Activated CD4-positive, alpha-beta memory T cell treated with anti-CD3 and anti-CD28 coated beads for 36 hours (primary cell): Measurements from ENCODE around the gene RIMS1. TPM values are rescaled to one million over a fixed set of nuclear protein-coding genes. Genes with fewer than 3 reads are reported as not detected.

Source experiments
- CTCF ChIA-PET: fragments of 350-600 bp; sonication (Branson Sonifier 250); formaldehyde crosslinking; loops from one replicate; lab custom pipeline; 2021; ENCODE audit warnings: antibody characterized with exemption, inconsistent platforms; lab: Charles Lee
- POLR2A ChIA-PET: fragments of 350-600 bp; sonication (Branson Sonifier 250); formaldehyde crosslinking; loops from one replicate; lab custom pipeline; 2021; ENCODE audit warnings: antibody characterized with exemption; lab: Charles Lee
- DNase-seq: peaks from one replicate; pipeline ENCODE4 v3.0.0-alpha.2; 2020
- H3K27ac Mint-ChIP-seq: one replicate; pipeline ENCODE4 v1.8.0; 2021; ENCODE audit warnings: mixed read lengths
- H3K27me3 Mint-ChIP-seq: one replicate; pipeline ENCODE4 v1.8.0; 2021; ENCODE audit warnings: mixed read lengths
- H3K36me3 Mint-ChIP-seq: one replicate; pipeline ENCODE4 v1.8.0; 2021; ENCODE audit warnings: mixed read lengths
- H3K4me1 Mint-ChIP-seq: one replicate; pipeline ENCODE4 v1.8.0; 2021; ENCODE audit warnings: low read depth, mixed read lengths
- H3K4me3 Mint-ChIP-seq: one replicate; pipeline ENCODE4 v1.8.0; 2021; ENCODE audit warnings: mild to moderate bottlenecking, mixed read lengths
- H3K9me3 Mint-ChIP-seq: one replicate; pipeline ENCODE4 v1.8.0; 2021; ENCODE audit warnings: mixed read lengths
- intact Hi-C: fragments of 100-400 bp; cut with micrococcal nuclease; formaldehyde crosslinking; loops from one replicate; pipeline ENCODE4 v1.15.1; 2023
- total RNA-seq, 2 experiments: library from RNA; stranded (reverse); gene quantifications; one replicate each; pipeline ENCODE4 v1.2.3, GENCODE V29; 2021

The RIMS1 gene
- total RNA-seq, 2 experiments from 2014 or later = not detected

GRCh38 chr6:71902261-71902660 is 15.9 kb downstream of the RIMS1 start:
- Mint-ChIP-seq H3K27me3 (no peaks in the 10 kb centered on the region), H3K36me3 (no peaks in the 10 kb centered on the region), H3K4me3 (no peak overlapping the region), H3K27ac (no peak overlapping the region), H3K9me3 (no peaks in the 10 kb centered on the region), H3K4me1 (no peaks in the 10 kb centered on the region)
- no peak for DNase-seq
- ChIA-PET POLR2A (no interaction called here), CTCF (no interaction called here)
- intact Hi-C loops = no loop called here

DNA sequence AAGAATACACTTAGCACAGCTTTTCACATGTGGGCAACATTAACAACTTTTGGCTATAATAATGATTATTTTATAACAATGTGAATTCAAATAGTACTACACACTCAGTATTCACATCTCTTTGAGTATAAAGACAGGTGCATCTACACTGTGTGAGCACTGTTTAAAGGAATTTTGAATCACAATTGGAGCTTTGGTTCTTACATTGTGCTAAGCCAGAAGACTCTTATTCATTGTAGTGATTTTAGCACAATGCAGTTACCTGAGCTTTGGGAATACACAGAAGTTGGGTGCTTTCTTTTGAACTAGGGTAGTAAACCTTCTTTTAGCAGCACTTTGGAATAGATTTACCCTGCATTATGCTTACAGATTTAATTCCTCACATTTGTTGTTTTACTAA is 20.5 kb downstream of the RIMS1 start:
- CTCF ChIA-PET = no interaction called here
- DNase-seq = no peak

GRCh38 chr6:71908162-71908765 is 21.9 kb downstream of the RIMS1 start:
- H3K9me3 Mint-ChIP-seq = no peaks in the 10 kb centered on the region

More for the DNA sequence above, 20.5 kb downstream of the RIMS1 start:
- H3K4me3 Mint-ChIP-seq = no peak overlapping the region
- H3K4me1 Mint-ChIP-seq = no peaks in the 10 kb centered on the region
- no peak overlapping the region for H3K27ac Mint-ChIP-seq
- no peaks in the 10 kb centered on the region for H3K9me3 Mint-ChIP-seq
- POLR2A ChIA-PET = no interaction called here
- intact Hi-C loops = no loop called here
- no peaks in the 10 kb centered on the region for H3K36me3 Mint-ChIP-seq
- H3K27me3 Mint-ChIP-seq = no peaks in the 10 kb centered on the region

GRCh38 chr6:71913444-71914234 is 27.3 kb downstream of the RIMS1 start:
- Mint-ChIP-seq H3K36me3 (no peaks in the 10 kb centered on the region), H3K27ac (no peak overlapping the region), H3K27me3 (no peaks in the 10 kb centered on the region), H3K9me3 (no peaks in the 10 kb centered on the region), H3K4me3 (no peak overlapping the region), H3K4me1 (no peaks in the 10 kb centered on the region)
- CTCF ChIA-PET = no interaction called here
- no peak for DNase-seq
- intact Hi-C loops = no loop called here
- POLR2A ChIA-PET = no interaction called here

More at GRCh38 chr6:71908162-71908765, 21.9 kb downstream of the RIMS1 start:
- H3K4me1 Mint-ChIP-seq = no peaks in the 10 kb centered on the region
- no peak for DNase-seq
- POLR2A ChIA-PET = no interaction called here
- H3K27ac Mint-ChIP-seq = no peak overlapping the region
- H3K4me3 Mint-ChIP-seq = no peak overlapping the region
- H3K36me3 Mint-ChIP-seq = no peaks in the 10 kb centered on the region
- CTCF ChIA-PET = no interaction called here
- intact Hi-C loops = no loop called here
- H3K27me3 Mint-ChIP-seq = no peaks in the 10 kb centered on the region

DNA sequence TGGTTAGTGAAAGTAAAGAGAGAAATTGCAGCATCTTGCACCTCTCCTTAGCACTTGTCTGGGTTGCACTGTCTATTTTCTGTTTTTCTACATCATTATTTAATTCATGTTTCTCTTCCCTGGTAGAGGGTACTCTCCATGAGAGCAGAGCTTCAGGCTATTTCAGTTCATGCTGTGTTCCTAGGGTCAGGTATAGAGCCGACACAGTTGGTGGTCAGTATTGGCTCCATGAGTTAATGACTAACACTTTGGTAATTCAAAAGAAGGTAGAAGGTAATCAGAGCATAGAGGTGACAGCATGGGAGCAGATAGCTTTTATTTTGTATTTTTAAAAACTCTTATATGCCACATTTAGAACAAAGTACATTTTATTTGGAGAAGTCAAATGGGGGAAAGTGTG is 42.7 kb downstream of the RIMS1 start:
- Mint-ChIP-seq H3K4me3 (no peak overlapping the region), H3K27me3 (no peaks in the 10 kb centered on the region), H3K36me3 (no peaks in the 10 kb centered on the region), H3K9me3 (no peaks in the 10 kb centered on the region), H3K4me1 (no peaks in the 10 kb centered on the region), H3K27ac (no peak overlapping the region)
- no peak for DNase-seq
- ChIA-PET POLR2A (no interaction called here), CTCF (no interaction called here)
- intact Hi-C loops = no loop called here

GRCh38 chr6:71933881-71934280 is 47.5 kb downstream of the RIMS1 start:
- ChIA-PET CTCF (no interaction called here), POLR2A (no interaction called here)
- DNase-seq = no peak
- Mint-ChIP-seq H3K4me3 (no peak overlapping the region), H3K9me3 (peaks cover 6% of the 10 kb centered on the region), H3K27me3 (no peaks in the 10 kb centered on the region), H3K36me3 (no peaks in the 10 kb centered on the region), H3K27ac (no peak overlapping the region), H3K4me1 (no peaks in the 10 kb centered on the region)
- intact Hi-C loops = no loop called here

DNA sequence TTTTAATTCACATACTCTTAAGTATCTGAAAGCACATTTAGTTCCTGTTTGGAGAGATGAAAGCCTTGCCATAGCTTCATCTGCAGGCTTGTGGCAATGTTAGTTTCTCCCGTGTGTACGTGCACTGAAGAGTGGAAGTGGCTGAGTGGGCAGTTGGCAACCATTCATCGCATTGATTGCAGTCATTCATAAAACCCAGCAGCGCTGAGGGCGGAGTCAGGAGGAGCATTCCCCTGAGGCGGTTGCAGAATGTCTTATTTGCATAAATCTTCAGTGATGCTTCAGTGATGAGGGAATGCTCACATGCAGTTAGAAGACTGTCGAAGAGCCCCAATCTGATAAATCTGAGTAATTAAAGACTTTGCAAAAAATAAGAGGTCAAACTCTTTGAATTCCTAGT is 79.1 kb downstream of the RIMS1 start:
- Mint-ChIP-seq H3K27ac (no peak overlapping the region), H3K4me3 (no peak overlapping the region), H3K36me3 (no peaks in the 10 kb centered on the region), H3K27me3 (no peaks in the 10 kb centered on the region), H3K9me3 (peaks cover 3% of the 10 kb centered on the region), H3K4me1 (no peaks in the 10 kb centered on the region)
- ChIA-PET POLR2A (no interaction called here), CTCF (no interaction called here)
- intact Hi-C loops = no loop called here
- no peak for DNase-seq

- H3K27me3 Mint-ChIP-seq = no peaks in the 10 kb centered on the region
- DNase-seq = no peak
- peaks cover 3% of the 10 kb centered on the region for H3K9me3 Mint-ChIP-seq
- H3K4me3 Mint-ChIP-seq = no peak overlapping the region
- POLR2A ChIA-PET = no interaction called here
- no peaks in the 10 kb centered on the region for H3K4me1 Mint-ChIP-seq
- intact Hi-C loops = no loop called here
- no peaks in the 10 kb centered on the region for H3K36me3 Mint-ChIP-seq
- CTCF ChIA-PET = no interaction called here
- H3K27ac Mint-ChIP-seq = no peak overlapping the region
Observed at GRCh38 chr6:71967436-71967835, 81.1 kb downstream of the RIMS1 start.

DNA sequence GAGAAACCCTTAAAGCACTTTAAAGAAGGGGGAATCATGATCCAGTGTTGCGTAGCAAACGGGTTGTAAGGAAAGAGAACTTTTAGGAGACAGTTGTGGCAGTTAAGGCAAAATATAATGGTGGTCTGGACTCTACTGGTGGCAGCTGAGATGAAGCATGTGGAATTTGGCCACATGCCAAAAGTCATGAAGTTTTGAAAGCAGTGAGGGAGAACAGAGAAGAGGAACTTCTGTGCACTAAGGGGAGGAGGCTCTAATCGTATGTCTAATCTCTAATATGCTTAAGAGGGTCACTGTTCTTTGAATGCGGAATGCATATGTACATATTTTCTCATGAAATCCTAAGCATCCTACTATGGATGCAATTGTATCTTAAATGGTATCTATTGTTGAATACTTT is 91.5 kb downstream of the RIMS1 start:
- intact Hi-C loops = no loop called here
- ChIA-PET CTCF (no interaction called here), POLR2A (no interaction called here)
- Mint-ChIP-seq H3K9me3 (no peaks in the 10 kb centered on the region), H3K36me3 (no peaks in the 10 kb centered on the region), H3K27me3 (no peaks in the 10 kb centered on the region), H3K4me3 (no peak overlapping the region), H3K27ac (no peak overlapping the region), H3K4me1 (no peaks in the 10 kb centered on the region)
- DNase-seq = no peak

DNA sequence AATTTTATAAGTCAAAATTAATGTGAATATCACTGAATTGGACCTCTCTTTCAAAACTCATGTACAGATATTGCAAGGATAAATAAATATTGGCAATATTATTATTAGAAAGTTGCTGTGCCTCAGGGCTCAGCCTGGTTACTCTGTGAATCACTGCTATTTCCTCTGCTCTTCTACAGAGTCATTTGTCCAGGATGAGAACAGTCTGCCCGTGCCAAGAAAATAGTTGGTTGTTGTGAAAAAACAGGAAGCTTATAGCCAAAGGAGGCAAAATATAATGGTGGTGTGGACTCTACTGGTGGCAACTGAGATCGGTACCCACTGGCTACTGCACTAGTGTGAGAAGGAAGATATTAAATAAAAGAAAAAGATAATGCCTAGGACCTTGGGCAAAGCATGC is 93.6 kb downstream of the RIMS1 start:
- H3K9me3 Mint-ChIP-seq = no peaks in the 10 kb centered on the region

GRCh38 chr6:71982389-71982788 is 96.0 kb downstream of the RIMS1 start:
- ChIA-PET POLR2A (no interaction called here), CTCF (no interaction called here)
- intact Hi-C loops = no loop called here
- Mint-ChIP-seq H3K27ac (no peak overlapping the region), H3K36me3 (no peaks in the 10 kb centered on the region), H3K27me3 (no peaks in the 10 kb centered on the region), H3K4me3 (no peak overlapping the region), H3K9me3 (no peaks in the 10 kb centered on the region), H3K4me1 (no peaks in the 10 kb centered on the region)
- no peak for DNase-seq

More for the DNA sequence above, 93.6 kb downstream of the RIMS1 start:
- no peaks in the 10 kb centered on the region for H3K36me3 Mint-ChIP-seq
- ChIA-PET CTCF (no interaction called here), POLR2A (no interaction called here)
- no peak overlapping the region for H3K27ac Mint-ChIP-seq
- intact Hi-C loops = no loop called here
- no peak for DNase-seq
- H3K4me1 Mint-ChIP-seq = no peaks in the 10 kb centered on the region
- H3K4me3 Mint-ChIP-seq = no peak overlapping the region
- H3K27me3 Mint-ChIP-seq = no peaks in the 10 kb centered on the region

DNA sequence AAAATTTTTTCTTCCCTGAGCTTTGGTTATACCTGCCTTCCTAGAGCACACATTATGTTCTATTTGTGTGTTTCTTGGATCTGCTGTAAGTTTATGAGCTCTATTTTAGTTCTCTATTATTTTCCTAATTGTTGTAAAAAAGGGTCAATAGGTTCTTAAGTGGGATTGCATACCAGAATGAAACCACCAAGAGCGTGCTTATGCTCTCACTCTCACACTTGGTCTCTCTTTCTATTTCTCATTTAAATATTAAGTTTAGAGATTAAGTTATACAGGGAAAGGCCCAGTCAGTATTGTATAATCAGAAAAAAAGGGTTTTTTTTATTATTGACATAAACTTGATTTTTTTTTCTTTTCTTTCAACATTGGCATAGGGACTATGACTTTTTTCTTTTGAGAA is 96.8 kb downstream of the RIMS1 start:
- H3K4me1 Mint-ChIP-seq = no peaks in the 10 kb centered on the region
- H3K27me3 Mint-ChIP-seq = no peaks in the 10 kb centered on the region
- DNase-seq = no peak
- intact Hi-C loops = no loop called here
- POLR2A ChIA-PET = no interaction called here
- no peaks in the 10 kb centered on the region for H3K36me3 Mint-ChIP-seq
- no peak overlapping the region for H3K27ac Mint-ChIP-seq
- H3K9me3 Mint-ChIP-seq = no peaks in the 10 kb centered on the region
- CTCF ChIA-PET = no interaction called here
- H3K4me3 Mint-ChIP-seq = no peak overlapping the region
